HepG2 (cell line): ENCODE measurements around the gene ADAMTS14. TPM values are rescaled to one million over a fixed set of nuclear protein-coding genes. Genes with fewer than 3 reads are reported as not detected.
"Not testable (repeated sequence)": the region's sequence is repeated elsewhere in the genome, so short reads cannot be mapped to it uniquely, and the experiment has no call there.

Experiments used
- ATAC-seq: fragments of 200-7000 bp; cut with Tn5 transposase; 3 replicates; pipeline ENCODE4 v1.9.1; 2020; ENCODE audit warnings: mild to moderate bottlenecking, moderate library complexity
- BruUV-seq: library from RNA; stranded (reverse); fragments of 400-500 nt; replicated peaks from 2 replicates; lab custom pipeline; 2021; lab: Mats Ljungman, UMichigan
- CTCF ChIA-PET: fragments of 300-600 bp; formaldehyde crosslinking; extraction: SDS; loops from one replicate; lab custom pipeline; 2021; ENCODE audit warnings: low total read pairs, inconsistent platforms, low intra/inter-chr PET ratio; lab: Yijun Ruan, JAX
- POLR2A ChIA-PET: fragments of 350-600 bp; sonication (Branson Sonifier 250); formaldehyde crosslinking; loops from one replicate; lab custom pipeline; 2020; ENCODE audit warnings: antibody characterized with exemption, inconsistent platforms; lab: Yijun Ruan, JAX
- DNase-seq: peaks from one replicate; pipeline ENCODE4 v3.0.0-alpha.2; 2015; ENCODE audit warnings: low spot score
- FAIRE-seq: peaks from 3 replicates; lab custom pipeline; 2011; peaks lifted over from hg19 to GRCh38; lab: Jason Lieb, UNC
- H2AFZ ChIP-seq: one replicate; pipeline ENCODE4 v1.6.1; 2011; ENCODE audit warnings: low read length, inconsistent platforms
- H3K27ac ChIP-seq: fragments of 300-600 bp; 3 replicates; pipeline ENCODE4 v1.8.0; 2011; ENCODE audit warnings: mixed run types, mild to moderate bottlenecking, mixed read lengths, low read length, inconsistent platforms; ENCODE audit not compliant: insufficient read depth; ENCODE audit errors: extremely low read length
- H3K27me3 ChIP-seq, 2 experiments: fragments of 200-600 bp in 1 of 2; 2 replicates in 1 of 2; 3 replicates in 1 of 2; pipeline versions ENCODE4 v1.6.0 to v1.8.0; 2011; ENCODE audit warnings: low read length in 2 of 2, mild to moderate bottlenecking in 2 of 2, moderate library complexity in 2 of 2, inconsistent platforms in 1 of 2; ENCODE audit not compliant: insufficient read depth in 2 of 2, control insufficient read depth in 1 of 2
- H3K36me3 ChIP-seq, 2 experiments: fragments of 200-600 bp in 1 of 2; replicated peaks in 1 of 2; 2 replicates in 1 of 2; 3 replicates in 1 of 2; pipeline versions ENCODE4 v1.5.1 to v1.8.0; 2011; ENCODE audit warnings: low read length in 2 of 2, inconsistent platforms in 1 of 2; ENCODE audit not compliant: insufficient read depth in 2 of 2, control insufficient read depth in 1 of 2
- H3K4me1 ChIP-seq: 2 replicates; pipeline ENCODE4 v1.5.1; 2012; ENCODE audit warnings: low read length, inconsistent platforms; ENCODE audit not compliant: insufficient read depth
- H3K4me2 ChIP-seq: 2 replicates; pipeline ENCODE4 v1.6.0; 2011; ENCODE audit warnings: low read depth, low read length, inconsistent platforms
- H3K4me3 ChIP-seq, 3 experiments: fragments of 200-600 bp in 1 of 3; sonication (generic), shearing (Covaris generic) in 1 of 3; replicated peaks in 1 of 3; 2 replicates each; pipeline ENCODE4 v1.5.1; 2011 to 2016; ENCODE audit warnings: low read length in 3 of 3, inconsistent platforms in 2 of 3, low read depth in 2 of 3, mild to moderate bottlenecking in 2 of 3, control low read depth in 1 of 3, mixed read lengths in 1 of 3; ENCODE audit not compliant: insufficient read depth in 1 of 3
- H3K79me2 ChIP-seq: one replicate; pipeline ENCODE4 v1.6.1; 2011; ENCODE audit warnings: low read length, inconsistent platforms; ENCODE audit not compliant: insufficient read depth
- H3K9ac ChIP-seq: 2 replicates; pipeline ENCODE4 v1.6.0; 2011; ENCODE audit warnings: mild to moderate bottlenecking, low read depth, low read length, inconsistent platforms; ENCODE audit not compliant: insufficient read depth
- H3K9me3 ChIP-seq: 2 replicates; pipeline ENCODE4 v1.5.1; 2012; ENCODE audit warnings: mild to moderate bottlenecking, low read length
- H4K20me1 ChIP-seq: 2 replicates; pipeline ENCODE4 v1.6.0; 2011; ENCODE audit warnings: inconsistent platforms, mild to moderate bottlenecking, low read length, moderate library complexity; ENCODE audit not compliant: insufficient read depth
- CREM ChIP-seq, 2 experiments: sonication (generic) in 1 of 2; formaldehyde crosslinking in 1 of 2; IDR thresholded peaks; 2 replicates each; pipeline versions ENCODE4 v1.4.0 to v1.6.1; 2016 to 2020; ENCODE audit warnings: antibody characterized with exemption in 1 of 2, mild to moderate bottlenecking in 1 of 2, missing genetic modification reagents in 1 of 2
- NR2F6 ChIP-seq, 2 experiments: IDR thresholded peaks; 2 replicates each; pipeline ENCODE4 v1.6.1; 2016; ENCODE audit warnings: antibody characterized with exemption in 1 of 2, mild to moderate bottlenecking in 1 of 2
- STAG1 ChIP-seq: sonication (generic); formaldehyde crosslinking; IDR thresholded peaks from 2 replicates; pipeline ENCODE4 v1.4.0; 2020; ENCODE audit warnings: missing genetic modification reagents
- ZNF207 ChIP-seq: fragments of 450-650 bp; IDR thresholded peaks from 2 replicates; pipeline ENCODE4 v1.6.1; 2016; ENCODE audit warnings: antibody characterized with exemption, borderline replicate concordance
- ZNF333 ChIP-seq: sonication (generic); formaldehyde crosslinking; IDR thresholded peaks from 2 replicates; pipeline ENCODE4 v1.4.0; 2020; ENCODE audit warnings: mild to moderate bottlenecking, missing genetic modification reagents, borderline replicate concordance
- WGBS: methylation state at CpG from one replicate; pipeline ENCODE4 v1.1.6; 2017; ENCODE audit warnings: low lambda C conversion rate; 5-methylcytosine and 5-hydroxymethylcytosine counted together
- in situ Hi-C: cut with HindIII; loops from 2 replicates; pipeline ENCODE4 v1.10.0; 2017; ENCODE audit warnings: low pct_unique_long_range_greater_than_20kb; ENCODE audit not compliant: extremely low pct_ligation_motif_present
- intact Hi-C: fragments of 100-400 bp; cut with micrococcal nuclease; formaldehyde crosslinking; loops from one replicate; pipeline ENCODE4 v1.10.0; 2022; ENCODE audit not compliant: unreplicated experiment
- polyA plus RNA-seq, 8 experiments: library from polyadenylated mRNA; depleted of rRNA in 3 of 8; stranded (reverse) in 7 of 8; unstranded in 1 of 8; fragments of >200 nt; fragmentation: Illumina TruSeq in 4 of 8; extraction: Trizol in 4 of 8; gene quantifications; 2 replicates each; pipeline versions ENCODE4 v1.2.1 to v1.2.3, GENCODE V29; 2011 to 2016; ENCODE audit warnings: low read depth in 4 of 8, missing spikeins in 1 of 8, mixed read lengths in 1 of 8; ENCODE audit not compliant: insufficient read depth in 1 of 8
- total RNA-seq, 5 experiments: library from RNA; depleted of rRNA; stranded (reverse); fragments of >200 nt; fragmentation: Illumina TruSeq; extraction: Trizol; gene quantifications; 2 replicates each; pipeline ENCODE4 v1.2.3, GENCODE V29; 2016; ENCODE audit warnings: low read depth in 1 of 5
- TF ChIP-seq, protein P1 (sequence below): sonication (generic); formaldehyde crosslinking; conservative IDR thresholded peaks from 2 replicates; pipeline ENCODE4 v1.4.0; 2020; ENCODE audit warnings: missing genetic modification reagents
- TF ChIP-seq, protein P2 (sequence below): sonication (generic); formaldehyde crosslinking; IDR thresholded peaks from 2 replicates; pipeline ENCODE4 v1.4.0; 2020; ENCODE audit warnings: missing genetic modification reagents, borderline replicate concordance

Gene ADAMTS14
- total and polyA plus RNA-seq, 2 of the 13 experiments (the other 11 are each of a cell fraction or from before 2014, with no cell fraction given): 0.04 to 0.07 TPM

DNA sequence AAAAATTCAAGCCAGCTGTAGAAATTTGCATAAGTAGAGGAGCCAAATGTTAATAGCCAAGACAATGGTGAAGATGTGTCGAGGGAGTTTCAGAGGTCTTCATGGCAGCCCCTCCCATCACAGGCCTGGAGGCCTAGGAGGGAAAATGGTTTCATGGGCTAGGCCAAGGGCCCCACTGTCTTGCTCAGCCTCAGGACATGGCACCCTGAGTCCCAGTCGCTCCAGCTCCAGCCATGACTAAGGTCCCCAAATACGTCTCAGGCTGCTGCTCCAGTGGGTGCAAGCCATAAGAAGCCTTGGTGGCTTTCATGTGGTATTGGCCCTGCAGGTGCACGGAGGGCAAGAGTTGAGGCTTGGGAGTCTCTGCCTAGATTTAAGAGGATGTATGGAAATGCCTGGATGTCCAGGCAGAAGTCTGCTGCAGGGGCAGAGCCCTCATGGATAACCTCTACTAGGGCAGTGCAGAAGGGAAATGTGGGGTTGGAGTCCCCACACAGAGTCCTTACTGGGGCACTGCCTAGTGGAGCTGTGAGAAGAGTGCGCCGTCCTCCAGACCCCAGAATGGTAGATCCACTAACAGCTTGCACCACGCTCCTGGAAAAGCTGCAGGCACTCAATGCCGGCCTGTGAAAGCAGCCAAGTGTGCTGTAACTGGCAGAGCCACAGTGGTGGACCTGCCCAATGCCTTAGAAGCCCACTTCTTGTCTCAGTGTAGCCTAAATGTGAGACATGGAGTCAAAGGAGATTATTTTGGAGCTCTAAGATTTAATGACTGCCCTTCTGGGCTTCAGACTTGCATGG lies 93.7 kb downstream of the ADAMTS14 start:
- FAIRE-seq (no peak), ATAC-seq (no peak), DNase-seq (no peak)
- Histone ChIP-seq H3K27ac (no peak overlapping the region), H3K36me3 (no peaks in the 10 kb centered on the region), H3K4me2 (no peak overlapping the region), H4K20me1 (no peaks in the 10 kb centered on the region), H2AFZ (no peak overlapping the region), H3K9me3 (peaks cover 11% of the 10 kb centered on the region), H3K4me3 (no peak overlapping the region), H3K27me3 (no peaks in the 10 kb centered on the region), H3K79me2 (no peaks in the 10 kb centered on the region), H3K9ac (no peak overlapping the region), H3K4me1 (peaks cover 6% of the 10 kb centered on the region; the same call in 1 of the 2 replicates)
- intact Hi-C loops: no loop called here
- TF ChIP-seq NR2F6 (IDR thresholded peaks at IDR 0.05): no peak
- TF ChIP-seq NR2F6 (CRISPR knock-in tag; IDR thresholded peaks at IDR 0.05): no peak
- TF ChIP-seq, protein P1, sequence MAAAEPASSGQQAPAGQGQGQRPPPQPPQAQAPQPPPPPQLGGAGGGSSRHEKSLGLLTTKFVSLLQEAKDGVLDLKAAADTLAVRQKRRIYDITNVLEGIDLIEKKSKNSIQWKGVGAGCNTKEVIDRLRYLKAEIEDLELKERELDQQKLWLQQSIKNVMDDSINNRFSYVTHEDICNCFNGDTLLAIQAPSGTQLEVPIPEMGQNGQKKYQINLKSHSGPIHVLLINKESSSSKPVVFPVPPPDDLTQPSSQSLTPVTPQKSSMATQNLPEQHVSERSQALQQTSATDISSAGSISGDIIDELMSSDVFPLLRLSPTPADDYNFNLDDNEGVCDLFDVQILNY (CRISPR knock-in tag): no peak
- TF ChIP-seq ZNF333 (CRISPR knock-in tag): no peak
- TF ChIP-seq CREM (IDR thresholded peaks at IDR 0.05): no peak
- TF ChIP-seq CREM (CRISPR knock-in tag; IDR thresholded peaks at IDR 0.05): no peak
- TF ChIP-seq STAG1 (CRISPR knock-in tag): no peak
- no peak for TF ChIP-seq ZNF207
- TF ChIP-seq, protein P2, sequence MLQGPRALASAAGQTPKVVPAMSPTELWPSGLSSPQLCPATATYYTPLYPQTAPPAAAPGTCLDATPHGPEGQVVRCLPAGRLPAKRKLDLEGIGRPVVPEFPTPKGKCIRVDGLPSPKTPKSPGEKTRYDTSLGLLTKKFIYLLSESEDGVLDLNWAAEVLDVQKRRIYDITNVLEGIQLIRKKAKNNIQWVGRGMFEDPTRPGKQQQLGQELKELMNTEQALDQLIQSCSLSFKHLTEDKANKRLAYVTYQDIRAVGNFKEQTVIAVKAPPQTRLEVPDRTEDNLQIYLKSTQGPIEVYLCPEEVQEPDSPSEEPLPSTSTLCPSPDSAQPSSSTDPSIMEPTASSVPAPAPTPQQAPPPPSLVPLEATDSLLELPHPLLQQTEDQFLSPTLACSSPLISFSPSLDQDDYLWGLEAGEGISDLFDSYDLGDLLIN (CRISPR knock-in tag): no peak
- BruUV-seq: no TSS peak
- POLR2A ChIA-PET: no interaction called here
- 74% methylated on average over 3 of the region's 8 CpGs for WGBS
- CTCF ChIA-PET: no interaction called here
- in situ Hi-C loops: no loop called here

DNA sequence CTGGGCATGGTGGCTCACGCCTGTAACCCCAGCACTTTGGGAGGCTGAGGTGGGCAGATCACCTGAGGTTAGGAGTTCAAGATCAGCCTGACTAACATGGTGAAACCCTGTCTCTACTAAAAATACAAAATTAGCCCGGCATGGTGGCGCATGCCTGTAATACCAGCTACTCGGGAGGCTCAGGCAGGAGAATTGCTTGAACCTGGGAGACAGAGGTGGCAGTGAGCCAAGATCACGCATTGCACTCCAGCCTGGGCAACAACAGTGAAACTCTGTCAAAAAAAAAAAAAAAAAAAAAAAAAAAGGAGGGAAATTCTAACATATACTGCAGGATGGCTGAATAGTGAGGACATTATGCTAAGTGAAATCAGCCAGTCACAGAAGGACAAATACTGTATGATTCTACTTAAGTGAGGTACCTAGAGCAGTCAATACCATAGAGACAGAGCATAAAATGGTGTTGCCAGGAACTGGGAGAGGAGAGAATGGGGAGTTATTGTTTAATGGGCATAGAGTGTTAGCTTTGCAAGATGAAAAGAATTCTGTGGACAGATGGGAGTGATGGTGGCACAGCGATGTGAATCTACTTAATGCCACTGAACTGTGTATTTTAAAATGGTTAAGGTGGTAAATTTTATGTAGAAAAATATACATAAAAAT lies 95.8 kb downstream of the ADAMTS14 start:
- H3K79me2 ChIP-seq, BruUV-seq, H2AFZ ChIP-seq, H3K4me1 ChIP-seq, H3K4me2 ChIP-seq, intact Hi-C loops, H3K27ac ChIP-seq, in situ Hi-C loops, FAIRE-seq, DNase-seq, H3K4me3 ChIP-seq, CTCF ChIA-PET, H3K36me3 ChIP-seq, H3K9ac ChIP-seq, ATAC-seq, H4K20me1 ChIP-seq, POLR2A ChIA-PET: not testable (repeated sequence)
- Histone ChIP-seq H3K9me3 (peaks cover 11% of the 10 kb centered on the region), H3K27me3 (peaks cover 1 to 18% of the 10 kb centered on the region in 2 experiments; a peak in 3 of 5 replicates)
- 56% methylated on average over 6 of the region's 6 CpGs for WGBS
